Measurements from ENCODE around the gene ST3GAL4.

The ST3GAL4 gene

DNA sequence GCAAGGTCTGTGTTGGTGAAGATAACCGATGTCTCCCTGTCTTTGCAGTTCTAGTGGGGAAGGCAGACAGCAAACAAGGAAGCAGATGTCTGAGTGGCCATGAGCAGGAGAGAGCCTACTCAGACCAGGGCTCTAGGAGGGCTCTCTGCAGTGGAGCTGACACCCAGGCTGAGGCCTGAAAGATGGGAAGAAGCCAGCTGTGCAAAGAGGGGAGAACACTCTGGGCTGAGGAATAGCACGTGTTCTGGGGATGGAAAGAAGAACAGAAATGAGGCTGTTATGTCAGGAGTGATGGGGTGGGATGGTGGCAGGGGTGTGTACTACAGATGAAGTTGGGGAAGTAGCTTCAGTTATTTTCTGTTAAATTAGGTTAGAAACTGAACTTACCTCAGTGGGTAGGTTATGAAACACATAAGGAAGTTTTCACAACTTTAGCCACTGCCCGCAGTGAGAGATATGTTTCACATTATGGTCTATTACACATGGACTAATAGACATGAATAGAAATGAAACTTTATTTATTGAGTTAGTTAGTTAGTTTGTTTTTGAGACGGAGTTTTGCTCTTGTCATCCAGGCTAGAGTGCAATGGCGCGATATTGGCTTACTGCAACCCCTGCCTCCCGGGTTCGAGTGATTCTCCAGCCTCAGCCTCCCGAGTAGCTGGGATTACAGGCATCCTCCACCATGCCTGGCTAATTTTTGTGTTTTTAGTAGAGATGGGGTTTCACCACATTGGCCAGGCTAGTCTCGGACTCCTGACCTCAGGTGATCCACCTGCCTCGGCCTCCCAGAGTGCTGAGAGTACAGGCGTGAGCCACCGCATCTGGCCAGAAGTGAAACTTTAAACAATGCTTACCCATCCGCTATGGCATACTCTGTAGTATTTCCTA, 43.8 kb upstream of the ST3GAL4 start:
- TF ChIP-seq, protein P1, sequence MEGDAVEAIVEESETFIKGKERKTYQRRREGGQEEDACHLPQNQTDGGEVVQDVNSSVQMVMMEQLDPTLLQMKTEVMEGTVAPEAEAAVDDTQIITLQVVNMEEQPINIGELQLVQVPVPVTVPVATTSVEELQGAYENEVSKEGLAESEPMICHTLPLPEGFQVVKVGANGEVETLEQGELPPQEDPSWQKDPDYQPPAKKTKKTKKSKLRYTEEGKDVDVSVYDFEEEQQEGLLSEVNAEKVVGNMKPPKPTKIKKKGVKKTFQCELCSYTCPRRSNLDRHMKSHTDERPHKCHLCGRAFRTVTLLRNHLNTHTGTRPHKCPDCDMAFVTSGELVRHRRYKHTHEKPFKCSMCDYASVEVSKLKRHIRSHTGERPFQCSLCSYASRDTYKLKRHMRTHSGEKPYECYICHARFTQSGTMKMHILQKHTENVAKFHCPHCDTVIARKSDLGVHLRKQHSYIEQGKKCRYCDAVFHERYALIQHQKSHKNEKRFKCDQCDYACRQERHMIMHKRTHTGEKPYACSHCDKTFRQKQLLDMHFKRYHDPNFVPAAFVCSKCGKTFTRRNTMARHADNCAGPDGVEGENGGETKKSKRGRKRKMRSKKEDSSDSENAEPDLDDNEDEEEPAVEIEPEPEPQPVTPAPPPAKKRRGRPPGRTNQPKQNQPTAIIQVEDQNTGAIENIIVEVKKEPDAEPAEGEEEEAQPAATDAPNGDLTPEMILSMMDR (conservative IDR thresholded peaks at IDR 0.05; ENCODE audit: low read length), result 0 out of 2 replicates have a peak, but pooled peaks have one; percentile 4
- DNase-seq (ENCODE audit: low read depth), result peak; percentile 47
- H3K4me3 ChIP-seq (ENCODE audit: low read length), result no peak overlapping the region

DNA sequence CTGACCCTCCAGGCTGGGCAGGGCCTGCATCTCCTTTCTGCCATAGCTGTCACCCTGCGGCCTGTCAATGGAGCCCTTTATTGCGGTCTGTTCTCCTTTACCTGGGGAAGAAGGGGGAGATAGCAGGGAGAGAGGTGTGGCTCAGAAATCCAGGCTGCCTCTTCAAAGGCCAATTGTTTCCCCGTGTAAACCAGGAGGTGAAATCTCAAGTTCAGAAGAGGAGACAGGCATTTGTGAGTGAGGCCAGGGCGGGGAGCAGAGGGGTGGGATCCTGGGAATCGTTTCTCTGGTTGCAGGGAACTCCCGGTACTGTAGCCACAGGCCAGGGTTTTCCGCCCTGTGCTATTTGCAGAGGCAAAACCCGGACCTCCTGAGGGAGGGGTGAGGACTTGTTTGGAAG, 42.5 kb upstream of the ST3GAL4 start:
- no peak for DNase-seq (ENCODE audit: low read depth)
- TF ChIP-seq, protein P1 (conservative IDR thresholded peaks at IDR 0.05; ENCODE audit: low read length), result no peak
- H3K4me3 ChIP-seq (ENCODE audit: low read length), result no peak overlapping the region

DNA sequence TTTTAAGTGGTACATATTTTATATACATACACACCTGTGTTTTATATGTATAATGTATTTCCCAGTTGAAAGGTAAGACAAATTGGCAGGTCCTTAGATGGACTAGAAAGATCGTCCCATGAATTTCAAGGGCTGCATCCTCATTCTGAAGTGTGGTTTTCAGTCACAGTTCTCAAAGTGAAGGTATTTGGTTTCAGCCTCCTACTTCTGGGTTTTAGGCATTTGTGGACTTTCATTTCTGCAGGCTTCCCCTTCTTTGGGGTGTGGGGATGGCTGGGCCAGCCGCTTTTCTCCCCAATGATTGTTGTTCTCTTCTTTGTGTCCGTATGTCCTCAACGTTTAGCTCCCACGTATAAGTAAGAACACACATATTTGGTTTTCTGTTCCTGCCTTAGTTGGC, 41.7 kb upstream of the ST3GAL4 start:
- no peak overlapping the region for H3K4me3 ChIP-seq (ENCODE audit: low read length)
- DNase-seq (ENCODE audit: low read depth), result no peak
- TF ChIP-seq, protein P1 (conservative IDR thresholded peaks at IDR 0.05; ENCODE audit: low read length), result no peak

DNA sequence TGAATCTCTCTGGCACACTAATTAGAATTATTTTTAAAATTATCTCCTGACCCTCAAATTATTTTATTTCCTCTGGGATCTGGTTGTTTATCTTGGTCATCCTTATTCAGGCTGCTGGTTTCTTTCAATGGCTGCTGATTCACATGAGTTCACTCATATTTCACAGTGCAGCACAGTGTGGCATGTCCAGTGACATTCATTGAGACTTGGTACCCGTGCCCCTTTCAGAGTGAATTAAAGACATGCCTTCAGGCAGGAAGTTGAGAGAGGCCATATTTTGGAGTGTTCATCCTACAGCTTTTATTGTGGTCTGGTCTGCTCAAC, 38.1 kb upstream of the ST3GAL4 start:
- TF ChIP-seq, protein P1 (conservative IDR thresholded peaks at IDR 0.05; ENCODE audit: low read length), result no peak
- no peak for DNase-seq (ENCODE audit: low read depth)
- H3K4me3 ChIP-seq (ENCODE audit: low read length), result no peak overlapping the region; the same call in 1 of the 2 replicates

DNA sequence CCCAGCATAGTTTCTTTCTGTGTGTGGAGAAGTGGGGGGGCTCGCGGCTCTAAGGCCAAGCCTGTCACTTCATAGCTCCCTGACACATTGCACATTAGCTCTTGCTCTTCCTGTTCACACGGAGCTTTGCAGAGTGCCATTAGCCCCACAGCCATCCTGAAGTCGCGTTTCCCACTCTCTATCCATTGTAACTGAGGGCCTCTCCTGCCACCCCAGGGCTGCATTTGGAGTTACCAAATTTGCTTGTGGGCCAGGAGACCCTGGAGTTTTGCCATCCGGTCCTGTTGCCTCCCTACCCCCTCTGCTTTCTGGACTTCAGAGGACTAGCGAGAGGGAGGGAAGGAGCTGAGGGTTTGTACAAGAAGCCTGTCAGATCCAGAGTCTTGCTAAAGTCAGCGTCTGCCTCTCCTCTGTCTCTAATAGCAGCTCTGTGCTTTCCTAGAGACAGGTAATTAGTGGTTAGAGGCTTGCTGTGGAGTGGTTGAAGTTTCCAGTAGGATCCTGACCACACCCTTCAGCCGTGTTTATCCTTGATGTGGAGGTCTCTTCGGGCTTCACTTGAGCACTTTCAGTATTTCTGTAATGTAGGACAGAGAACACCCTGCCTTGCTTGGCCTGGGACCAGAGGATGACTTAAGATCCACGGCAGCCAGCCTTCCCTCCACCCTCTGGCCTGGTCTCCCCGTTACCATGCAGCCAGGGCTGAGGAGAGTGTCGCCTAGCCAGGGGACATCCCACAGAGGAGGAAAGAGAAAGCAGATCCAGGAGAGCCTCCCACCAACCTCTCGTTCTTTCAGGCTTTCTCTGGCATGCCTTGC, 37.5 kb upstream of the ST3GAL4 start:
- DNase-seq (ENCODE audit: low read depth), result peak; percentile 90
- peak overlapping the region; percentile 52 for H3K4me3 ChIP-seq (ENCODE audit: low read length)
- TF ChIP-seq, protein P1 (conservative IDR thresholded peaks at IDR 0.05; ENCODE audit: low read length), result no peak

DNA sequence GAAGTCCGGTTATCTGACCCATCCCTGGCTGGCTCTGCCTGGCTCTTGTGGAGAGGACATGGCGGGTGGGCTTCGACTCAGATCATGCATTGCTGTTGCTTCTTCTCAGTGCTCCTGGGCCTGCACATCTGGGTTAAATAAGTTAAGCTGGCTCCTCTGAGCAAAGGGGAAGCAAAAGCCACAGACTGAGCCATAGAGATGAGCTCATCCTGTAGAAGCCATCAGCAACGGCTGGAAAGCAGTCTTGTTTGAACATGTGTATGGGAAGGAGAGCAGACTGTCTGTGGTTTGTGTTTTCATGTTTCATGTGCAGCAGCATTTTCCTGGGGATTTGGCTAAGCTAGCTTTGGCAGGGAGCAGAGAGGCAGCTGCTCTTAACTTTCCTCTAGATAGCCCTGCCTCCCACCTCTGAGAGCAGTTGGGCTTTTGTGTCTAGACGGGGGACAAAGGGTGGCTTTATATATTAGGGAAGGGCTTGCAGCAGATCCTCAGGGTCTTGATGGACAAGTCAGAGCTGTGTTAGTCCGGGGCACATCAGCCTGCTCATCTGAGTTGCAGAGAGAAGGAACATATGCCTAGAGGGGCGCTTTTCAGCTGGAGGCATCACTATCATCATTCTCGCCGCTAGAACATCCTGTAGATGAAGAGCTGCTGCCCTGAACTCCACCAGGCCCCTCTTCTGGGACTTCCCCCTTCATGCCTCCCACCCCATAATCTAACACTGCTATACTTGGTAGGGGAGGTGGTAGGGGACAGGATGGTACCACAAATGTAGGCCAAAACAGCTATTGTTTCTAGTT, 36.7 kb upstream of the ST3GAL4 start:
- peak; percentile 98 for DNase-seq (ENCODE audit: low read depth)
- H3K4me3 ChIP-seq (ENCODE audit: low read length), result peak overlapping the region; percentile 52
- TF ChIP-seq, protein P1 (conservative IDR thresholded peaks at IDR 0.05; ENCODE audit: low read length), result no peak

Data from AG10803 (cell line).